Thoracic aorta (tissue), 2 donors: ENCODE measurements around the gene S100A7. TPM values are rescaled to one million over a fixed set of nuclear protein-coding genes. Genes with fewer than 3 reads are reported as not detected.

Experiments
- ATAC-seq: fragments of 150-250 bp; one replicate; pipeline ENCODE4 v1.8.0; 2017; ENCODE audit warnings: low read depth; ENCODE audit not compliant: insufficient number of reproducible peaks, low FRiP score
- DNase-seq: peaks from one replicate; pipeline ENCODE4 v3.0.0-alpha.2; 2020; ENCODE audit warnings: low spot score
- H3K27ac ChIP-seq, 2 donors: fragments of 200-600 bp; sonication (generic); 1 replicate in 1 of 2; 2 replicates in 1 of 2; pipeline ENCODE4 v1.5.1; 2016; ENCODE audit warnings: mild to moderate bottlenecking in 2 of 2, moderate library complexity in 2 of 2
- H3K27me3 ChIP-seq: fragments of 200-600 bp; sonication (generic); replicated peaks from 2 replicates; pipeline ENCODE4 v1.6.0; 2016; ENCODE audit warnings: mild to moderate bottlenecking; ENCODE audit not compliant: insufficient read depth
- H3K36me3 ChIP-seq: fragments of 200-600 bp; sonication (generic); one replicate; pipeline ENCODE4 v1.5.1; 2016
- H3K4me1 ChIP-seq, 2 donors: fragments of 200-600 bp; sonication (generic); 1 replicate in 1 of 2; 2 replicates in 1 of 2; pipeline versions ENCODE4 v1.5.1 to v1.6.0; 2016; ENCODE audit warnings: low read depth in 2 of 2, mild to moderate bottlenecking in 1 of 2; ENCODE audit not compliant: control insufficient read depth in 1 of 2
- H3K4me3 ChIP-seq: fragments of 200-600 bp; sonication (generic); 2 replicates; pipeline ENCODE4 v1.5.1; 2016; ENCODE audit warnings: mild to moderate bottlenecking
- H3K9me3 ChIP-seq: fragments of 200-600 bp; sonication (generic); 2 replicates; pipeline ENCODE4 v1.5.1; 2016
- total RNA-seq, 2 donors: library from RNA; depleted of rRNA; stranded (reverse); fragments of >200 nt; gene quantifications; one replicate each; pipeline versions ENCODE4 v1.1.0 to v1.2.3, GENCODE V29; 2016
- TF ChIP-seq, protein P1 (sequence below): fragments of 200-600 bp; sonication (generic); IDR thresholded peaks from one replicate; pipeline ENCODE4 v1.5.1; 2019; ENCODE audit warnings: antibody characterized with exemption

Gene S100A7
- not detected for total RNA-seq

DNA sequence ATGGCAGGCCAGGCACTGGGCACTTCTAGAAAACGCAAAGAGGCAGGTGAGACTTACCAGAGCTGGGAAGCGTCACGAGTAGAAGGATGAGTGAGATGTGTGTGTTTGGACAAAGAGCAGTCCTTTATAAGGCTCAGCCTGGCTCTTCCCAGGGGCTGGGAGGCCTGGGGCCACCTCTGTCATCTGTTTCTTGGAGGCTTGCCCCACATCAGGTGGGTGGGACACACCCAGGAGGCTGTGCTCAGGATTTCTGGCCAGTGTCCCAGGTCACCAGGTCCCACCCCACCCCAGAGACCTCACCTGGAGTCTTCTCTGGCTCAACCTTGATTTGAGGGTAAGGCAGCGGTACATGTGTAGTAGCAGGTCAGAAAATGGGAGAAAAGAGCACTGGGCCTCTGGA, at the start of gene S100A7:
Gene S100A7 (minus strand): TSS at position 101 of the 400 bp plus-strand sequence. CDS start 1,638 bp downstream, outside the sequence.
- TF ChIP-seq, protein P1, sequence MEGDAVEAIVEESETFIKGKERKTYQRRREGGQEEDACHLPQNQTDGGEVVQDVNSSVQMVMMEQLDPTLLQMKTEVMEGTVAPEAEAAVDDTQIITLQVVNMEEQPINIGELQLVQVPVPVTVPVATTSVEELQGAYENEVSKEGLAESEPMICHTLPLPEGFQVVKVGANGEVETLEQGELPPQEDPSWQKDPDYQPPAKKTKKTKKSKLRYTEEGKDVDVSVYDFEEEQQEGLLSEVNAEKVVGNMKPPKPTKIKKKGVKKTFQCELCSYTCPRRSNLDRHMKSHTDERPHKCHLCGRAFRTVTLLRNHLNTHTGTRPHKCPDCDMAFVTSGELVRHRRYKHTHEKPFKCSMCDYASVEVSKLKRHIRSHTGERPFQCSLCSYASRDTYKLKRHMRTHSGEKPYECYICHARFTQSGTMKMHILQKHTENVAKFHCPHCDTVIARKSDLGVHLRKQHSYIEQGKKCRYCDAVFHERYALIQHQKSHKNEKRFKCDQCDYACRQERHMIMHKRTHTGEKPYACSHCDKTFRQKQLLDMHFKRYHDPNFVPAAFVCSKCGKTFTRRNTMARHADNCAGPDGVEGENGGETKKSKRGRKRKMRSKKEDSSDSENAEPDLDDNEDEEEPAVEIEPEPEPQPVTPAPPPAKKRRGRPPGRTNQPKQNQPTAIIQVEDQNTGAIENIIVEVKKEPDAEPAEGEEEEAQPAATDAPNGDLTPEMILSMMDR = no peak
- no peaks in the 10 kb centered on the region for H3K4me1 ChIP-seq
- H3K4me3 ChIP-seq = no peak within 1 kb of the TSS
- DNase-seq = no peak
- H3K27me3 ChIP-seq = no peaks in the 10 kb centered on the region
- ATAC-seq = no peak
- H3K9me3 ChIP-seq = no peaks in the 10 kb centered on the region
- no peaks in the 10 kb centered on the region for H3K36me3 ChIP-seq
- no peak within 1 kb of the TSS for H3K27ac ChIP-seq

DNA sequence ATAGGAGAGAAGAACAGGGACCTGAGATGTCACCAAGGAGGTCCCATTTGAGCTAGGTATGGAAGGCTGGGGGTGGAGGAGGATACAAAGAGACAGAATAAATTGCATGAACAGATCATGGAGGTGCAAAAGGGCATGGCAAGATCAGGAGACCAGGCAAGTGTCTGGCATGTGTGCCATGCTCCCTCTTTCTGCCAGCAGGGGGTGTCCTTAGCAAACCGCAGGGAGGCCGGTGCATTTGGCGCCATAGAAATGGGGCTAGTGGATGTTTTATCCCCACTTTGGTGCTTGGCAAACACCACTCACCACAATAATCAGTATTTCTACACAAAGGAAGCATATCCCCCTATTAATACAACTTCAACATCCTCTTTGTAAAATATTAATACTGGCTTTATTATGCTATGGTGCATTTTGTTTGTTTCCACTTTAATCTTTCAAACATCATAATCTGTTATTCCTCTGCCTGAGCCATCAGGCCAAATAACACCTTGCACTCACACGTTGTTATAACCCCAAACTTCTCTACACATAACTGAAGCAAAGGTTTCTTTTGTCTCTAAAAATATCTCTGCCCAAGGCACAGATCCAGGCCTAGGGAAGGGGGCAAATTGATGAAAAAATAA, 49.4 kb upstream of the S100A7 start:
- ATAC-seq (no peak), DNase-seq (no peak)
- Histone ChIP-seq H3K36me3 (no peaks in the 10 kb centered on the region), H3K4me1 (peaks cover 24 to 41% of the 10 kb centered on the region in 2 donors), H3K9me3 (no peaks in the 10 kb centered on the region), H3K4me3 (no peak overlapping the region), H3K27me3 (no peaks in the 10 kb centered on the region), H3K27ac (no peak overlapping the region)
- TF ChIP-seq, protein P1 = peak; percentile 42

DNA sequence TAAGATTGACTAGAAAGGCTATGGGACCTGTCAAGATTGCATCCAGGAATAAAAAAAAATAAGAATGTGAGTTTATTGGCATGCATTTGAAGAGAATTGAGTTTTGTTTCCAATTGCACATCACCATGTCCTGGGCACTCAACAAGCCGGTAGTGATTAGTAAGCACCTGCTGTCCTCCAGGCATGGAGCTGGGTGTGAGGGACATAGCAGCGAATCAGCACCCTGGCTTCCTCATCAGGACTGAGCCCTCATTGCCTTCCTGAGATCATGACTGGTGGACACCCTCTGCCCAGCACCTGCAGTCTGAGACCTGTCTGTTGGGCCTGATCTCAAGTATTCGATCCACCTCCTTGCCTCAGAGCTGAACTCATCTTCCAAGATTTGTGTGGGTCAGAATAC, 48.6 kb upstream of the S100A7 start:
- Histone ChIP-seq H3K4me3 (no peak overlapping the region), H3K27me3 (no peaks in the 10 kb centered on the region), H3K27ac (no peak overlapping the region), H3K4me1 (peaks cover 24 to 41% of the 10 kb centered on the region in 2 donors), H3K36me3 (no peaks in the 10 kb centered on the region), H3K9me3 (no peaks in the 10 kb centered on the region)
- DNase-seq (no peak), ATAC-seq (no peak)
- TF ChIP-seq, protein P1 = no peak

DNA sequence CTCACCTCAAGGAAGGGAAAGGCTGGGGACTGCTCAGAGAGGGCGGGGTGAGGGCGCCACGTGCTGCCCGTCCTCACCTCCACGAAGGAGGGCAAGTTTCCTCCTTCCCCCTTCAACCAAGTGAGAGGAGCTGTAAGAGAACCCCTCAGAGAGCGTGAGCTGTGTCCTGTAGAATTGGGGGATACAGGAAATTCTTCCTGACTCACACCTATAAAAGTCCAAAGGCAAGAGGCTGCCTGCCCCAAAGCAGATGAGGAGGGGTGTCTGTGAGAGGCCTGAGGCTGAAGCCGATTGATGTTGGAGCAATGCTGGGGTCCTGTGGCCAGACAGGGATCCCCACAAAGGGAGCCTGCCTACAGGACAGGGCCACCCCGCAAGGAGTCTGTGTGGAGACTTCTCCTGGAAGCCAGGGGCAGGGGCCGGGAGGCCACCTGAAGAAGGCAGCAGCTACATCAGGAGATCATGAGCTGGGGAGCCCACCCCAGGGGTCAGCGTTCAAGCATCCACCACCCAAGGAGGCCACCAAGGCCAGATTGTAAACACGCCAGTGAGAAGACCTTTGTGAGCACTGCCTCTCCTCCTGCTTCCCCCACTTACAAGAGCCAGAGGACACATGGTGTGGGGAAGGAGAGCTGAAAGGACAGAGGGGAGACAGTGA, 47.6 kb upstream of the S100A7 start:
- TF ChIP-seq, protein P1 = no peak
- Histone ChIP-seq H3K4me1 (peaks cover 24 to 41% of the 10 kb centered on the region in 2 donors), H3K9me3 (no peaks in the 10 kb centered on the region), H3K27me3 (no peaks in the 10 kb centered on the region), H3K27ac (peak overlapping the region; percentile 85 to 92), H3K4me3 (no peak overlapping the region), H3K36me3 (no peaks in the 10 kb centered on the region)
- DNase-seq (no peak), ATAC-seq (no peak)

DNA sequence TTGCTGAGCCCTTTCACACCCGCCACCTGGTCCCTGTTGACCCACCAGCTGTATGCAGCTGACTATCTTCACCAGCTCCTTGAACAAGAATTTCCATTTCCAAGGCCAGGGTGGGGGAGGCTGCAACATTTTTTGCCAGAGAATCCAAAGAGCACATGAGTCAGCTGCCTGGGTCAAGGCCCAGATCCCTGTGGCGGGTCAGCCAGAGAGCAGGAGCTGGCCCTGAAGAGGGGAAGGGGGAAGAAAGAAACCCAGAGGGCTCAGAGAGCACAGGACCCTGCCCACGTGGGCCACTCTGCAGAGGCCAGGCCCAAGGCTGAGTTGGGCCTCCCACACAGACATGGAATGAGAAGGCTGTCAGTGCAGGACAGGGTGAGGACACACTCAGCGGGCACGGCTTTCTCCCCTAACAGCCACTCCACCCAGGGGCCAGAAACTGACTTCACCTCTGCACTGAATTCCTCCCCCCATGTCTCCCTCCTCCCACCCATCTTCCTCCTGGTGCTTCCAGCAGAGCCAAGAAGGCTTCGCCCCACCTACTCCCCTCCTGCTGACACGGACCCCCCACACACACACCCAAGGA, 46.5 kb upstream of the S100A7 start:
- Histone ChIP-seq H3K27ac (peak overlapping the region; percentile 85 to 92), H3K36me3 (no peaks in the 10 kb centered on the region), H3K9me3 (no peaks in the 10 kb centered on the region), H3K4me1 (peaks cover 24 to 41% of the 10 kb centered on the region in 2 donors), H3K27me3 (no peaks in the 10 kb centered on the region), H3K4me3 (peak overlapping the region; percentile 42)
- peak; percentile 92 for ATAC-seq
- DNase-seq = peak; percentile 63
- TF ChIP-seq, protein P1 = no peak
